Tibial nerve (tissue), 4 donors: Measurements from ENCODE around the gene CBX5.

Source experiments
- EP300 ChIP-seq, 2 donors: sonication (generic); formaldehyde crosslinking; IDR thresholded peaks; one replicate each; pipeline ENCODE4 v1.6.1; 2017; ENCODE audit warnings: antibody characterized with exemption in 2 of 2, mild to moderate bottlenecking in 1 of 2
- POLR2A ChIP-seq, 2 donors: fragments of 450-650 bp; IDR thresholded peaks; one replicate each; pipeline ENCODE4 v1.6.1; 2017; ENCODE audit warnings: antibody characterized with exemption in 2 of 2, mild to moderate bottlenecking in 2 of 2, moderate library complexity in 2 of 2
- TF ChIP-seq, protein P1 (sequence below), 5 experiments: fragments of 200-600 bp in 3 of 5; fragments of 450-650 bp in 2 of 5; sonication (generic) in 3 of 5; IDR thresholded peaks; one replicate each; pipeline ENCODE4 v1.5.1; 2016 to 2019; ENCODE audit warnings: antibody characterized with exemption in 5 of 5, mild to moderate bottlenecking in 3 of 5, moderate library complexity in 2 of 5

GRCh38 chr12:54262403-54262925, 17.5 kb downstream of the CBX5 start:
- TF ChIP-seq, protein P1, sequence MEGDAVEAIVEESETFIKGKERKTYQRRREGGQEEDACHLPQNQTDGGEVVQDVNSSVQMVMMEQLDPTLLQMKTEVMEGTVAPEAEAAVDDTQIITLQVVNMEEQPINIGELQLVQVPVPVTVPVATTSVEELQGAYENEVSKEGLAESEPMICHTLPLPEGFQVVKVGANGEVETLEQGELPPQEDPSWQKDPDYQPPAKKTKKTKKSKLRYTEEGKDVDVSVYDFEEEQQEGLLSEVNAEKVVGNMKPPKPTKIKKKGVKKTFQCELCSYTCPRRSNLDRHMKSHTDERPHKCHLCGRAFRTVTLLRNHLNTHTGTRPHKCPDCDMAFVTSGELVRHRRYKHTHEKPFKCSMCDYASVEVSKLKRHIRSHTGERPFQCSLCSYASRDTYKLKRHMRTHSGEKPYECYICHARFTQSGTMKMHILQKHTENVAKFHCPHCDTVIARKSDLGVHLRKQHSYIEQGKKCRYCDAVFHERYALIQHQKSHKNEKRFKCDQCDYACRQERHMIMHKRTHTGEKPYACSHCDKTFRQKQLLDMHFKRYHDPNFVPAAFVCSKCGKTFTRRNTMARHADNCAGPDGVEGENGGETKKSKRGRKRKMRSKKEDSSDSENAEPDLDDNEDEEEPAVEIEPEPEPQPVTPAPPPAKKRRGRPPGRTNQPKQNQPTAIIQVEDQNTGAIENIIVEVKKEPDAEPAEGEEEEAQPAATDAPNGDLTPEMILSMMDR (IDR thresholded peaks at IDR 0.05): no peak
- no peak for TF ChIP-seq EP300 (IDR thresholded peaks at IDR 0.05)
- no peak for TF ChIP-seq POLR2A (IDR thresholded peaks at IDR 0.05)
